Esophagus (tissue), 2 donors: Measurements from ENCODE around the gene RHOJ. TPM values are rescaled to one million over a fixed set of nuclear protein-coding genes. Genes with fewer than 3 reads are reported as not detected.
"Not testable (repeated sequence)": the region's sequence is repeated elsewhere in the genome, so short reads cannot be mapped to it uniquely, and the experiment has no call there.

Experiments used
- H3K27ac ChIP-seq, 2 donors: one replicate each; pipeline ENCODE4 v1.5.1; 2013; ENCODE audit warnings: low read depth in 2 of 2, mild to moderate bottlenecking in 2 of 2, inconsistent platforms in 1 of 2, low read length in 1 of 2, moderate library complexity in 1 of 2
- H3K27me3 ChIP-seq, 2 donors: one replicate each; pipeline ENCODE4 v1.6.1; 2013; ENCODE audit warnings: low read length in 2 of 2, control low read depth in 1 of 2, mild to moderate bottlenecking in 1 of 2; ENCODE audit not compliant: insufficient read depth in 2 of 2, control insufficient read depth in 1 of 2
- H3K36me3 ChIP-seq, 2 donors: one replicate each; pipeline ENCODE4 v1.6.1; 2013; ENCODE audit warnings: low read length in 1 of 2; ENCODE audit not compliant: control insufficient read depth in 2 of 2, insufficient read depth in 2 of 2
- H3K4me1 ChIP-seq, 2 donors: one replicate each; pipeline ENCODE4 v1.6.1; 2013; ENCODE audit warnings: low read length in 1 of 2; ENCODE audit not compliant: control insufficient read depth in 2 of 2, insufficient read depth in 2 of 2
- H3K4me3 ChIP-seq, 2 donors: one replicate each; pipeline ENCODE4 v1.5.1; 2013; ENCODE audit warnings: low read length in 2 of 2, mild to moderate bottlenecking in 2 of 2, low read depth in 1 of 2, moderate library complexity in 1 of 2
- H3K9me3 ChIP-seq, 2 donors: one replicate each; pipeline ENCODE4 v1.6.1; 2013; ENCODE audit warnings: mild to moderate bottlenecking in 2 of 2, low read depth in 1 of 2, low read length in 1 of 2, moderate library complexity in 1 of 2; ENCODE audit not compliant: control insufficient read depth in 2 of 2, insufficient read depth in 1 of 2
- WGBS, 2 donors: extraction: QIAGEN DNeasy Blood & Tissue Kit; methylation state at CpG; one replicate each; pipeline ENCODE4 v1.1.7; 2013; 5-methylcytosine and 5-hydroxymethylcytosine counted together
- polyA plus RNA-seq, 2 donors: library from polyadenylated mRNA; stranded (reverse); fragments of 200-250 nt; gene quantifications; one replicate each; pipeline ENCODE4 v1.2.3, GENCODE V29; 2013
- donor health status: healthy with polysubstance abuse.
- donor health status: Bipolar disorder and iron deficiency.

Gene RHOJ
- polyA plus RNA-seq, 2 donors: 2.5 to 2.6 TPM

GRCh38 chr14:63301891-63302534, 97.8 kb downstream of the RHOJ start:
- no peaks in the 10 kb centered on the region for H3K4me1 ChIP-seq
- 70% methylated on average over 10 of the region's 10 CpGs for WGBS, 2 donors
- H3K36me3 ChIP-seq: no peaks in the 10 kb centered on the region
- no peak overlapping the region for H3K27ac ChIP-seq
- no peaks in the 10 kb centered on the region for H3K27me3 ChIP-seq
- no peak overlapping the region for H3K4me3 ChIP-seq
- no peaks in the 10 kb centered on the region for H3K9me3 ChIP-seq

GRCh38 chr14:63304429-63304828, 100.2 kb downstream of the RHOJ start:
- not testable (repeated sequence) for H3K27me3 ChIP-seq, H3K36me3 ChIP-seq, H3K4me1 ChIP-seq, H3K9me3 ChIP-seq, H3K4me3 ChIP-seq, H3K27ac ChIP-seq
- WGBS, 2 donors: 89 to 91% methylated on average over 5 of the region's 5 CpGs

GRCh38 chr14:63308723-63309317, 104.6 kb downstream of the RHOJ start:
- Histone ChIP-seq H3K4me3 (no peak overlapping the region), H3K27ac (no peak overlapping the region), H3K36me3 (no peaks in the 10 kb centered on the region), H3K4me1 (no peaks in the 10 kb centered on the region), H3K9me3 (no peaks in the 10 kb centered on the region), H3K27me3 (no peaks in the 10 kb centered on the region)
- WGBS, 2 donors: 55 to 57% methylated on average over 7 of the region's 7 CpGs

DNA sequence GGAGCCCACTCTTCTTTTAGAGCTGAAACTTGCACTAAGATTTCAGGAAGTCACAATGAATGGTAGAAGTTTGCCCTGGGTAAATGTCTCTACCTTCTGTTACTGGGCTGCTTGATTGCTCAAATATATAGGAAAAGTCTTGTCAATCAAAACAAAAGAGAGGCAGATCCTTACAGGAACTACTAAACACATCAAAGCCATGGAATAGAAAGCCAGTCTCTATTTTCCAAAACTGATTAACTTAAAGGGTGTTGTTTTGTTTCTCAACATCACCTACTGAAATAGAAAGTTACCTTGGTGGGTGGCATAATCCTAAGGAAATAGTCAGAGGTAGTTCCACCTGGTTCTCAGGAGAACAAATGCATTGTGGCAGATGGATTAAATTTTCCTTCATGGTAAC, 114.6 kb downstream of the RHOJ start, which contains the start of gene GPHB5:
Gene GPHB5 (minus strand): TSS at position 101 of the 400 bp plus-strand sequence. CDS start 1,086 bp downstream, outside the sequence.
- Histone ChIP-seq H3K27ac (no peak within 1 kb of the TSS), H3K36me3 (no peaks in the 10 kb centered on the region), H3K27me3 (no peaks in the 10 kb centered on the region), H3K9me3 (no peaks in the 10 kb centered on the region), H3K4me3 (peak within 1 kb of the TSS in 1 of 2 donors; percentile 15), H3K4me1 (no peaks in the 10 kb centered on the region)

GRCh38 chr14:63322472-63322871, 118.2 kb downstream of the RHOJ start:
- Histone ChIP-seq H3K36me3 (no peaks in the 10 kb centered on the region), H3K4me3 (no peak overlapping the region), H3K4me1 (no peaks in the 10 kb centered on the region), H3K27ac (no peak overlapping the region), H3K9me3 (no peaks in the 10 kb centered on the region), H3K27me3 (no peaks in the 10 kb centered on the region)
- 88 to 97% methylated on average over 1 of the region's 1 CpG for WGBS, 2 donors

- Histone ChIP-seq H3K9me3 (no peaks in the 10 kb centered on the region), H3K36me3 (no peaks in the 10 kb centered on the region), H3K27me3 (no peaks in the 10 kb centered on the region), H3K27ac (no peak overlapping the region), H3K4me1 (no peaks in the 10 kb centered on the region), H3K4me3 (no peak overlapping the region)
- WGBS, 2 donors: 54 to 60% methylated on average over 9 of the region's 9 CpGs
Observed at GRCh38 chr14:63322897-63323573, 118.8 kb downstream of the RHOJ start.

DNA sequence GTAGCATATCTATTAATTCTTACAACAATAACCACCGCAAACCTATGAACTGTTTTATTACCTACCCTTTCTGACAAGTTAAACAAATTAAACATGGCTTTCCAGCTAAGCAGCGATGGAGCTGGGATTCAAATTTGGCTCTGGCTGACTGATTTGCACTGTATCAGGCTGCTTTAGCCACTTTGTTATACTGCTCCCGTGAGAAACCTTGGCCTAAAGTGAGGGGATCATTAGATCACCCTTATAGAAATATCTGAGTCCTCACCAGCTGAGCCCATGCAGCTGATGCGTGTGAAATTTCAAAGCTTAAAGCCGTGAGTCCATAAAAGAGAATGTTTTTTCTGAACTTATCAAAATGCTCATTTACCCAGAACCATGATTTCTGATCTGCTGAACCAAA, 122.6 kb downstream of the RHOJ start:
- H3K4me1 ChIP-seq: no peaks in the 10 kb centered on the region
- no peaks in the 10 kb centered on the region for H3K36me3 ChIP-seq
- H3K9me3 ChIP-seq: no peaks in the 10 kb centered on the region
- no peaks in the 10 kb centered on the region for H3K27me3 ChIP-seq
- H3K4me3 ChIP-seq: no peak overlapping the region
- WGBS, 2 donors: 87 to 89% methylated on average over 5 of the region's 5 CpGs
- H3K27ac ChIP-seq: no peak overlapping the region

DNA sequence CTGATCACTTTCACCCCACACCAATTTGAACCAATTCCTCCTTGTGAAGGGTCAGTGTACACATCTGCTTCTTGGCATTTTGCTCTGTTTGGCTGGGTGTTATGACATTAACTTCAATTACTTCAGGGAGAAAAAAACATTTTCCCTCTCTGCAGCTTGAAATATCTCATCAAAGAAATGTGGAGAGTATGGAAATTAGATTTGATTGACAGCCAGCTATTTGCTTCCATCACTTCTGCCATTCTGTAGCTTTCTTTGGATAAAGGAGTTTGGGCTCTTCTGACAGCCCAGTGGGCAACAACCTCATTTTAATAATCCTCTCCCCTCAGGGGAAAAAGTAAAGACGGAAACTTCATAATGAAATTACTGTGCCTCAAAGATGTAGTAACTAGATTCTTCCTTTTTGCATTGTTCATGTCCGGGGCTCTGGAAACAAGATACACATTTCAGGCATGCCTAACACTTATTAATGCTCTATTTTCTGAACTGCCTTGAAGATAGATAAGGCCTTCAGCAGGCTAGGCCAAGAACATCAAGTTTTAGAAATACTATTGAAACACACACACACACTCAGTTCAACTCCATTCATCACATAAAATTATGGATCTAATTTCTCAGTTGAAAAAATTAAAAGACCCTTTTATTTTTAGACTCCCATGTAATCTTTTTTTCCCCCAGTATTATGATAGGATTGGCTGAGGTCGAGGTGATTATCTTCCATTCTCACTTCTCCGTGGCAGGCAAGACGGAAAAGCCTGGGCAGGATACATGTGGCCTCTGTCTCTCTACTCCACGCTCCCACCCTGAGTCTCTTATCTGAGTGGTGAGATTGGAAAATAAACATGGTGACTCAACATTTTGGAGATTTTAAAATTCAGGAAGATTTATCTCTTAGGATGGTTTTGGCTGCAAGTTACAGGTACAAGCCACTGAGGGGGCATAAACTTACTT, 124.8 kb downstream of the RHOJ start:
- no peak overlapping the region for H3K27ac ChIP-seq
- WGBS, 2 donors: 64 to 70% methylated on average over 6 of the region's 6 CpGs
- no peak overlapping the region for H3K4me3 ChIP-seq
- H3K36me3 ChIP-seq: no peaks in the 10 kb centered on the region
- no peaks in the 10 kb centered on the region for H3K27me3 ChIP-seq
- H3K4me1 ChIP-seq: no peaks in the 10 kb centered on the region
- peaks cover 0 to 2% of the 10 kb centered on the region in 2 donors for H3K9me3 ChIP-seq

GRCh38 chr14:63342371-63342770, 138.1 kb downstream of the RHOJ start:
- WGBS, 2 donors: 57 to 65% methylated on average over 7 of the region's 7 CpGs
- no peak overlapping the region for H3K27ac ChIP-seq
- no peaks in the 10 kb centered on the region for H3K27me3 ChIP-seq
- H3K36me3 ChIP-seq: no peaks in the 10 kb centered on the region
- no peak overlapping the region for H3K4me3 ChIP-seq
- H3K4me1 ChIP-seq: no peaks in the 10 kb centered on the region
- no peaks in the 10 kb centered on the region for H3K9me3 ChIP-seq
